ENCODE data around the gene GDNF. TPM values are rescaled to one million over a fixed set of nuclear protein-coding genes. Genes with fewer than 3 reads are reported as not detected.

GDNF gene
- total and polyA plus RNA-seq, 2 experiments from 2014 or later: 0.13 to 0.17 TPM

DNA sequence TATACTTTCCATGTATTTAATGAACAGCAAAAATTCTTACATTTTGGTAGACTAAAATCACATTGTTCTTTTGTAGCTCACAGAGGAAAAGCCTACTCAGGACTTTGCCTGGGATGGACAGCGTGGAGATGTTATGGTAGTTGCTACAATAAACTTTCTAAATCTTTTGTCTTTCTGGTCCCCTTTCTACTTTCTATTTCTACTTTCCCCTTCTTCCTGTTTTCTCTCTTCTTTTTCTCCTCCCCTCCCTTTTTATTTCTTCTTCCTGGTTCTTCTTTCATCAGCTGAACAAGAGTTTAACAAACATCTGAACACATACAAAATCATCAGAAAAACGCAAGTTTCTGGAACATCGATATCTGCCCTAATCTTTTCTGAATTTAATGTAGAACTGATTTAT, 15.6 kb upstream of the GDNF start:
- no peak overlapping the region for H3K4me2 ChIP-seq
- no peaks in the 10 kb centered on the region for H3K79me2 ChIP-seq (replicated peaks; ENCODE audit: insufficient read depth)
- Mint-ChIP-seq H3K4me1 (no peaks in the 10 kb centered on the region), H3K9me3 (peaks cover 5% of the 10 kb centered on the region; the same call in 2 of the 3 replicates), H3K27ac (no peak overlapping the region), H3K36me3 (ENCODE audit: low read depth) (no peaks in the 10 kb centered on the region), H3K27me3 (ENCODE audit: insufficient read depth, low read depth, poor library complexity) (no peaks in the 10 kb centered on the region), H3K4me3 (no peak overlapping the region)
- no peaks in the 10 kb centered on the region for H3K27me3 ChIP-seq (ENCODE audit: insufficient read depth)
- TF ChIP-seq STAT1 (IDR thresholded peaks at IDR 0.05; ENCODE audit: unreplicated experiment) (no peak), EZH2 (IDR thresholded peaks at IDR 0.05; ENCODE audit: low read depth, unreplicated experiment) (no peak), JUNB (IDR thresholded peaks at IDR 0.05; ENCODE audit: unreplicated experiment) (no peak), POLR2AphosphoS5 (IDR thresholded peaks at IDR 0.05; ENCODE audit: low read depth) (no peak), ZNF331 (CRISPR knock-in tag; IDR thresholded peaks at IDR 0.05; ENCODE audit: low read depth) (no peak), CREB1 (CRISPR knock-in tag; IDR thresholded peaks at IDR 0.05; ENCODE audit: low read depth) (no peak)
- TF ChIP-seq, protein P1, sequence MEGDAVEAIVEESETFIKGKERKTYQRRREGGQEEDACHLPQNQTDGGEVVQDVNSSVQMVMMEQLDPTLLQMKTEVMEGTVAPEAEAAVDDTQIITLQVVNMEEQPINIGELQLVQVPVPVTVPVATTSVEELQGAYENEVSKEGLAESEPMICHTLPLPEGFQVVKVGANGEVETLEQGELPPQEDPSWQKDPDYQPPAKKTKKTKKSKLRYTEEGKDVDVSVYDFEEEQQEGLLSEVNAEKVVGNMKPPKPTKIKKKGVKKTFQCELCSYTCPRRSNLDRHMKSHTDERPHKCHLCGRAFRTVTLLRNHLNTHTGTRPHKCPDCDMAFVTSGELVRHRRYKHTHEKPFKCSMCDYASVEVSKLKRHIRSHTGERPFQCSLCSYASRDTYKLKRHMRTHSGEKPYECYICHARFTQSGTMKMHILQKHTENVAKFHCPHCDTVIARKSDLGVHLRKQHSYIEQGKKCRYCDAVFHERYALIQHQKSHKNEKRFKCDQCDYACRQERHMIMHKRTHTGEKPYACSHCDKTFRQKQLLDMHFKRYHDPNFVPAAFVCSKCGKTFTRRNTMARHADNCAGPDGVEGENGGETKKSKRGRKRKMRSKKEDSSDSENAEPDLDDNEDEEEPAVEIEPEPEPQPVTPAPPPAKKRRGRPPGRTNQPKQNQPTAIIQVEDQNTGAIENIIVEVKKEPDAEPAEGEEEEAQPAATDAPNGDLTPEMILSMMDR (conservative IDR thresholded peaks at IDR 0.05; ENCODE audit: low read depth in 2 of 2): no peak
- TF ChIP-seq, protein P2, sequence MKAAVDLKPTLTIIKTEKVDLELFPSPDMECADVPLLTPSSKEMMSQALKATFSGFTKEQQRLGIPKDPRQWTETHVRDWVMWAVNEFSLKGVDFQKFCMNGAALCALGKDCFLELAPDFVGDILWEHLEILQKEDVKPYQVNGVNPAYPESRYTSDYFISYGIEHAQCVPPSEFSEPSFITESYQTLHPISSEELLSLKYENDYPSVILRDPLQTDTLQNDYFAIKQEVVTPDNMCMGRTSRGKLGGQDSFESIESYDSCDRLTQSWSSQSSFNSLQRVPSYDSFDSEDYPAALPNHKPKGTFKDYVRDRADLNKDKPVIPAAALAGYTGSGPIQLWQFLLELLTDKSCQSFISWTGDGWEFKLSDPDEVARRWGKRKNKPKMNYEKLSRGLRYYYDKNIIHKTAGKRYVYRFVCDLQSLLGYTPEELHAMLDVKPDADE (IDR thresholded peaks at IDR 0.05): no peak
- TF ChIP-seq, protein P3, sequence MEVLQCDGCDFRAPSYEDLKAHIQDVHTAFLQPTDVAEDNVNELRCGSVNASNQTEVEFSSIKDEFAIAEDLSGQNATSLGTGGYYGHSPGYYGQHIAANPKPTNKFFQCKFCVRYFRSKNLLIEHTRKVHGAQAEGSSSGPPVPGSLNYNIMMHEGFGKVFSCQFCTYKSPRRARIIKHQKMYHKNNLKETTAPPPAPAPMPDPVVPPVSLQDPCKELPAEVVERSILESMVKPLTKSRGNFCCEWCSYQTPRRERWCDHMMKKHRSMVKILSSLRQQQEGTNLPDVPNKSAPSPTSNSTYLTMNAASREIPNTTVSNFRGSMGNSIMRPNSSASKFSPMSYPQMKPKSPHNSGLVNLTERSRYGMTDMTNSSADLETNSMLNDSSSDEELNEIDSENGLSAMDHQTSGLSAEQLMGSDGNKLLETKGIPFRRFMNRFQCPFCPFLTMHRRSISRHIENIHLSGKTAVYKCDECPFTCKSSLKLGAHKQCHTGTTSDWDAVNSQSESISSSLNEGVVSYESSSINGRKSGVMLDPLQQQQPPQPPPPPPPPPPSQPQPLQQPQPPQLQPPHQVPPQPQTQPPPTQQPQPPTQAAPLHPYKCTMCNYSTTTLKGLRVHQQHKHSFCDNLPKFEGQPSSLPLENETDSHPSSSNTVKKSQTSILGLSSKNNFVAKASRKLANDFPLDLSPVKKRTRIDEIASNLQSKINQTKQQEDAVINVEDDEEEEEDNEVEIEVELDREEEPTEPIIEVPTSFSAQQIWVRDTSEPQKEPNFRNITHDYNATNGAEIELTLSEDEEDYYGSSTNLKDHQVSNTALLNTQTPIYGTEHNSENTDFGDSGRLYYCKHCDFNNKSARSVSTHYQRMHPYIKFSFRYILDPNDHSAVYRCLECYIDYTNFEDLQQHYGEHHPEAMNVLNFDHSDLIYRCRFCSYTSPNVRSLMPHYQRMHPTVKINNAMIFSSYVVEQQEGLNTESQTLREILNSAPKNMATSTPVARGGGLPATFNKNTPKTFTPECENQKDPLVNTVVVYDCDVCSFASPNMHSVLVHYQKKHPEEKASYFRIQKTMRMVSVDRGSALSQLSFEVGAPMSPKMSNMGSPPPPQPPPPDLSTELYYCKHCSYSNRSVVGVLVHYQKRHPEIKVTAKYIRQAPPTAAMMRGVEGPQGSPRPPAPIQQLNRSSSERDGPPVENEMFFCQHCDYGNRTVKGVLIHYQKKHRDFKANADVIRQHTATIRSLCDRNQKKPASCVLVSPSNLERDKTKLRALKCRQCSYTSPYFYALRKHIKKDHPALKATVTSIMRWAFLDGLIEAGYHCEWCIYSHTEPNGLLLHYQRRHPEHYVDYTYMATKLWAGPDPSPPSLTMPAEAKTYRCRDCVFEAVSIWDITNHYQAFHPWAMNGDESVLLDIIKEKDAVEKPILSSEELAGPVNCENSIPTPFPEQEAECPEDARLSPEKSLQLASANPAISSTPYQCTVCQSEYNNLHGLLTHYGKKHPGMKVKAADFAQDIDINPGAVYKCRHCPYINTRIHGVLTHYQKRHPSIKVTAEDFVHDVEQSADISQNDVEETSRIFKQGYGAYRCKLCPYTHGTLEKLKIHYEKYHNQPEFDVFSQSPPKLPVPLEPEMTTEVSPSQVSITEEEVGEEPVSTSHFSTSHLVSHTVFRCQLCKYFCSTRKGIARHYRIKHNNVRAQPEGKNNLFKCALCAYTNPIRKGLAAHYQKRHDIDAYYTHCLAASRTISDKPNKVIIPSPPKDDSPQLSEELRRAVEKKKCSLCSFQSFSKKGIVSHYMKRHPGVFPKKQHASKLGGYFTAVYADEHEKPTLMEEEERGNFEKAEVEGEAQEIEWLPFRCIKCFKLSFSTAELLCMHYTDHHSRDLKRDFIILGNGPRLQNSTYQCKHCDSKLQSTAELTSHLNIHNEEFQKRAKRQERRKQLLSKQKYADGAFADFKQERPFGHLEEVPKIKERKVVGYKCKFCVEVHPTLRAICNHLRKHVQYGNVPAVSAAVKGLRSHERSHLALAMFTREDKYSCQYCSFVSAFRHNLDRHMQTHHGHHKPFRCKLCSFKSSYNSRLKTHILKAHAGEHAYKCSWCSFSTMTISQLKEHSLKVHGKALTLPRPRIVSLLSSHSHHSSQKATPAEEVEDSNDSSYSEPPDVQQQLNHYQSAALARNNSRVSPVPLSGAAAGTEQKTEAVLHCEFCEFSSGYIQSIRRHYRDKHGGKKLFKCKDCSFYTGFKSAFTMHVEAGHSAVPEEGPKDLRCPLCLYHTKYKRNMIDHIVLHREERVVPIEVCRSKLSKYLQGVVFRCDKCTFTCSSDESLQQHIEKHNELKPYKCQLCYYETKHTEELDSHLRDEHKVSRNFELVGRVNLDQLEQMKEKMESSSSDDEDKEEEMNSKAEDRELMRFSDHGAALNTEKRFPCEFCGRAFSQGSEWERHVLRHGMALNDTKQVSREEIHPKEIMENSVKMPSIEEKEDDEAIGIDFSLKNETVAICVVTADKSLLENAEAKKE (CRISPR knock-in tag; IDR thresholded peaks at IDR 0.05): no peak
- TF ChIP-seq, protein P4, sequence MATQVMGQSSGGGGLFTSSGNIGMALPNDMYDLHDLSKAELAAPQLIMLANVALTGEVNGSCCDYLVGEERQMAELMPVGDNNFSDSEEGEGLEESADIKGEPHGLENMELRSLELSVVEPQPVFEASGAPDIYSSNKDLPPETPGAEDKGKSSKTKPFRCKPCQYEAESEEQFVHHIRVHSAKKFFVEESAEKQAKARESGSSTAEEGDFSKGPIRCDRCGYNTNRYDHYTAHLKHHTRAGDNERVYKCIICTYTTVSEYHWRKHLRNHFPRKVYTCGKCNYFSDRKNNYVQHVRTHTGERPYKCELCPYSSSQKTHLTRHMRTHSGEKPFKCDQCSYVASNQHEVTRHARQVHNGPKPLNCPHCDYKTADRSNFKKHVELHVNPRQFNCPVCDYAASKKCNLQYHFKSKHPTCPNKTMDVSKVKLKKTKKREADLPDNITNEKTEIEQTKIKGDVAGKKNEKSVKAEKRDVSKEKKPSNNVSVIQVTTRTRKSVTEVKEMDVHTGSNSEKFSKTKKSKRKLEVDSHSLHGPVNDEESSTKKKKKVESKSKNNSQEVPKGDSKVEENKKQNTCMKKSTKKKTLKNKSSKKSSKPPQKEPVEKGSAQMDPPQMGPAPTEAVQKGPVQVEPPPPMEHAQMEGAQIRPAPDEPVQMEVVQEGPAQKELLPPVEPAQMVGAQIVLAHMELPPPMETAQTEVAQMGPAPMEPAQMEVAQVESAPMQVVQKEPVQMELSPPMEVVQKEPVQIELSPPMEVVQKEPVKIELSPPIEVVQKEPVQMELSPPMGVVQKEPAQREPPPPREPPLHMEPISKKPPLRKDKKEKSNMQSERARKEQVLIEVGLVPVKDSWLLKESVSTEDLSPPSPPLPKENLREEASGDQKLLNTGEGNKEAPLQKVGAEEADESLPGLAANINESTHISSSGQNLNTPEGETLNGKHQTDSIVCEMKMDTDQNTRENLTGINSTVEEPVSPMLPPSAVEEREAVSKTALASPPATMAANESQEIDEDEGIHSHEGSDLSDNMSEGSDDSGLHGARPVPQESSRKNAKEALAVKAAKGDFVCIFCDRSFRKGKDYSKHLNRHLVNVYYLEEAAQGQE (IDR thresholded peaks at IDR 0.05; ENCODE audit: unreplicated experiment): no peak
- DNase-seq (ENCODE audit: low spot score): no peak
- H3F3A ChIP-seq (replicated peaks; ENCODE audit: low read depth): no peaks in the 10 kb centered on the region
- no peak overlapping the region for H2AFZ ChIP-seq
- H3K9me2 ChIP-seq (ENCODE audit: insufficient read depth): no peaks in the 10 kb centered on the region
- no peaks in the 10 kb centered on the region for H4K20me1 ChIP-seq (replicated peaks; ENCODE audit: insufficient read depth)
- H3K27ac ChIP-seq (ENCODE audit: low read depth): no peak overlapping the region
- ATAC-seq: no peak
- no peaks in the 10 kb centered on the region for H3K36me3 ChIP-seq (ENCODE audit: insufficient read depth)
- H3K4me1 ChIP-seq (ENCODE audit: insufficient read depth): no peaks in the 10 kb centered on the region
- H3K4me3 ChIP-seq: no peak overlapping the region
